ENCODE data around the gene ARHGEF28. TPM values are rescaled to one million over a fixed set of nuclear protein-coding genes. Genes with fewer than 3 reads are reported as not detected.

The ARHGEF28 gene
- total and polyA plus RNA-seq, 2 of the 4 experiments (the other 2 are of a cell fraction), result 3.6 to 16.0 TPM

DNA sequence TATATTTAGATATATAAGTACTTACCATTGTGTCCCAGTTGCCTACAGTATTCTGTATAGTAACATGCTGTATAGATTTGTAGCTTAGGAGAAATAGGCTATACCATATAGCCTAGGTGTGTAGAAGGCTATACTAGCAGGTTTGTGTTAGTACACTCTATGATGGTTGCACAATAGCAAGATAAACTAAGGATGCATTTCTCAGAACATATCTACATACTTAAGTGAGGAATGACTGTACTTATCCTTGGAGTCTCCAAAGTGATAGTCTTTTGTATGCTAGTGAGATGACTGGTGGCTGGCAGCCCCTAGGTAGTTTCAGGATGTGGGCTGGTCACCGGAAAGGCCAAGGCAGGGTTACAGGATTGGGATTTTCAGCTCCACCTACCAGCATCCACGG, 208.7 kb downstream of the ARHGEF28 start:
- no peak overlapping the region for H3K23ac ChIP-seq (ENCODE audit: low read depth, low read length)
- no peaks in the 10 kb centered on the region for H3K27me3 ChIP-seq (ENCODE audit: control insufficient read depth, insufficient read depth, low read length)
- H3K14ac ChIP-seq (replicated peaks; ENCODE audit: low read depth, low read length), result no peak overlapping the region
- no peak overlapping the region for H2AK9ac ChIP-seq (replicated peaks; ENCODE audit: low read depth, low read length, poor library complexity)
- no peak overlapping the region for H4K5ac ChIP-seq (ENCODE audit: low read depth, low read length)
- no peak overlapping the region for H3K18ac ChIP-seq (ENCODE audit: low read depth, low read length)
- no peak overlapping the region for H3K27ac ChIP-seq (ENCODE audit: insufficient read depth, low read length)
- H2AFZ ChIP-seq (replicated peaks; ENCODE audit: low read length, poor library complexity), result no peak overlapping the region
- dilution Hi-C loops (cut with HindIII; ENCODE audit: low sequenced_read_pairs, unreplicated experiment), result no loop called here
- H2BK120ac ChIP-seq (ENCODE audit: low read depth, low read length), result no peak overlapping the region
- ATAC-seq (ENCODE audit: low read depth), result peak; percentile 40; the same call in 1 of the 2 replicates
- ChIA-PET CTCF (no interaction called here), POLR2A (ENCODE audit: unreplicated experiment) (no interaction called here)
- no peak for DNase-seq
- H3K4ac ChIP-seq (ENCODE audit: low read depth, low read length), result no peak overlapping the region
- H2BK20ac ChIP-seq (ENCODE audit: low read depth, low read length), result no peak overlapping the region
- no peak overlapping the region for H2BK5ac ChIP-seq (ENCODE audit: low read depth, low read length, poor library complexity, severe bottlenecking)
- H3K56ac ChIP-seq (ENCODE audit: extremely low read depth, insufficient read depth, low read length), result no peak overlapping the region
- H2AK5ac ChIP-seq (ENCODE audit: low read depth, low read length), result no peak overlapping the region
- H3K4me3 ChIP-seq (ENCODE audit: insufficient read depth, low read depth, low read length), result no peak overlapping the region
- H4K8ac ChIP-seq (ENCODE audit: low read depth in 2 of 2, low read length in 2 of 2), result no peak overlapping the region
- peaks cover 1% of the 10 kb centered on the region for H3K36me3 ChIP-seq (ENCODE audit: control insufficient read depth, insufficient read depth, low read length)
- TF ChIP-seq CEBPB (IDR thresholded peaks at IDR 0.05; ENCODE audit: low read depth, low read length), result peak; percentile 85
- no peak for TF ChIP-seq MXI1 (IDR thresholded peaks at IDR 0.05; ENCODE audit: borderline replicate concordance, low read depth, low read length)
- no peak for TF ChIP-seq SMC3 (IDR thresholded peaks at IDR 0.05; ENCODE audit: low read depth, low read length)
- no peak for TF ChIP-seq RAD21 (IDR thresholded peaks at IDR 0.05; ENCODE audit: low read length)
- no peak for TF ChIP-seq MAZ (IDR thresholded peaks at IDR 0.05; ENCODE audit: borderline replicate concordance, low read depth, low read length)
- TF ChIP-seq NFE2L2 (IDR thresholded peaks at IDR 0.05; ENCODE audit: low read depth, low read length), result no peak
- no peak for TF ChIP-seq CHD1 (IDR thresholded peaks at IDR 0.05; ENCODE audit: low read depth, low read length)
- TF ChIP-seq RFX5 (IDR thresholded peaks at IDR 0.05; ENCODE audit: low read depth, low read length), result no peak
- no peak overlapping the region for H2BK15ac ChIP-seq (ENCODE audit: low read depth, low read length)
- no peak overlapping the region for H3K4me2 ChIP-seq (ENCODE audit: low read depth, low read length)
- no peaks in the 10 kb centered on the region for H3K4me1 ChIP-seq (ENCODE audit: control insufficient read depth, insufficient read depth, low read length)
- no peak overlapping the region for H3K9ac ChIP-seq (ENCODE audit: low read depth, low read length)
- no TSS peak for BruUV-seq (replicated peaks)
- intact Hi-C loops (cut with micrococcal nuclease), result no loop called here
- H3K79me1 ChIP-seq (ENCODE audit: low read depth in 1 of 2, low read length in 2 of 2), result peaks cover 8% of the 10 kb centered on the region in 2 experiments; a peak in 2 of 4 replicates
- WGBS, 2 experiments (ENCODE audit: extremely low coverage in 2 of 2, insufficient read length in 1 of 2), result no CpG with 5 or more reads among the region's 2 CpGs
- in situ Hi-C loops (cut with MboI; ENCODE audit: low sequenced_read_pairs), result no loop called here
- H4K91ac ChIP-seq (ENCODE audit: insufficient read depth, low read depth, low read length), result no peak overlapping the region
- no peaks in the 10 kb centered on the region for H4K20me1 ChIP-seq (ENCODE audit: insufficient read depth, low read length)
- no peaks in the 10 kb centered on the region for H3K9me1 ChIP-seq (ENCODE audit: insufficient read depth, low read length)
- H3K9me3 ChIP-seq (ENCODE audit: control insufficient read depth, insufficient read depth, low read length), result no peaks in the 10 kb centered on the region
